Pancreas (tissue), 10 donors: ENCODE data around the gene CDKAL1. TPM values are rescaled to one million over a fixed set of nuclear protein-coding genes. Genes with fewer than 3 reads are reported as not detected.

Experiments
- ATAC-seq, 4 donors: fragments of 200-7000 bp; cut with Tn5 transposase; one replicate each; pipeline versions ENCODE4 v1.8.0 to v1.9.1; 2020; ENCODE audit warnings: mild to moderate bottlenecking in 4 of 4, moderate library complexity in 4 of 4
- DNase-seq, 6 donors: peaks; one replicate each; pipeline ENCODE4 v3.0.0-alpha.2; 2020
- FAIRE-seq: peaks from 2 replicates; lab custom pipeline; 2012; peaks lifted over from hg19 to GRCh38; lab: Jason Lieb, UNC
- H3K27ac ChIP-seq, 4 donors: fragments of 200-600 bp; sonication (generic); 1 replicate in 3 of 4; 2 replicates in 1 of 4; pipeline versions ENCODE4 v1.5.0 to v1.8.0; 2020
- H3K27me3 ChIP-seq, 4 donors: fragments of 200-600 bp; one replicate each; pipeline ENCODE4 v1.8.0; 2021
- H3K36me3 ChIP-seq, 3 donors: fragments of 200-600 bp; sonication (generic) in 1 of 3; one replicate each; pipeline versions ENCODE4 v1.5.0 to v1.8.0; 2020 to 2021
- H3K4me1 ChIP-seq, 3 donors: fragments of 200-600 bp; one replicate each; pipeline ENCODE4 v1.8.0; 2021
- H3K4me3 ChIP-seq, 4 donors: fragments of 200-600 bp; sonication (generic) in 2 of 4; one replicate each; pipeline versions ENCODE4 v1.5.0 to v1.8.0; 2020 to 2021
- H3K9me3 ChIP-seq, 4 donors: fragments of 200-600 bp; one replicate each; pipeline ENCODE4 v1.8.0; 2021
- WGBS, 2 donors: extraction: QIAGEN DNeasy Blood & Tissue Kit; methylation state at CpG; one replicate each; pipeline ENCODE4 v1.1.7; 2013; 5-methylcytosine and 5-hydroxymethylcytosine counted together
- intact Hi-C, 3 donors: fragments of 100-400 bp; cut with DNase I; formaldehyde crosslinking; loops; one replicate each; pipeline versions ENCODE4 v1.11.1 to v1.14.2; 2022
- polyA plus RNA-seq, 2 donors: library from polyadenylated mRNA; stranded (reverse); fragments of 200-250 nt; gene quantifications; one replicate each; pipeline ENCODE4 v1.2.3, GENCODE V29; 2013
- total RNA-seq, 6 donors: library from RNA; stranded (reverse); fragmentation: NEBNext Ultra II Directional in 4 of 6; extraction: Animal tissue kit (Norgen Biotek cat#: 25700) in 4 of 6; gene quantifications; one replicate each; pipeline versions ENCODE4 v1.2.1 to v1.2.4, GENCODE V29; 2021 to 2023
- TF ChIP-seq, protein P1 (sequence below), 4 donors: fragments of 200-600 bp; sonication (generic) in 3 of 4; IDR thresholded peaks; one replicate each; pipeline versions ENCODE4 v1.5.0 to v1.8.0; 2021; ENCODE audit warnings: antibody characterized with exemption in 4 of 4
- donor health status: healthy with polysubstance abuse.
- donor health status: DM: no; HTN: no; CAD: no; lungs with moderate emphysema.
- donor health status: DM: no; HTN: no; CAD: no.
- donor health status: control.
- donor health status: control.
- donor health status: Bipolar disorder and iron deficiency.
- donor health status: DM: yes; HTN: yes; CAD: no.
- donor health status: DM: no; HTN: no; CAD: no.
- donor health status: DM: no; HTN: no; CAD: no.
- donor health status: DM: yes; HTN: yes; CAD: no.

CDKAL1 gene
- total RNA-seq (10 to 100 TPM in 2 of 6 donors, 1 to 10 TPM in 4; 6.7 to 11.7 (median 8.8) TPM), polyA plus RNA-seq (1 to 10 TPM; 3.3 TPM)

DNA sequence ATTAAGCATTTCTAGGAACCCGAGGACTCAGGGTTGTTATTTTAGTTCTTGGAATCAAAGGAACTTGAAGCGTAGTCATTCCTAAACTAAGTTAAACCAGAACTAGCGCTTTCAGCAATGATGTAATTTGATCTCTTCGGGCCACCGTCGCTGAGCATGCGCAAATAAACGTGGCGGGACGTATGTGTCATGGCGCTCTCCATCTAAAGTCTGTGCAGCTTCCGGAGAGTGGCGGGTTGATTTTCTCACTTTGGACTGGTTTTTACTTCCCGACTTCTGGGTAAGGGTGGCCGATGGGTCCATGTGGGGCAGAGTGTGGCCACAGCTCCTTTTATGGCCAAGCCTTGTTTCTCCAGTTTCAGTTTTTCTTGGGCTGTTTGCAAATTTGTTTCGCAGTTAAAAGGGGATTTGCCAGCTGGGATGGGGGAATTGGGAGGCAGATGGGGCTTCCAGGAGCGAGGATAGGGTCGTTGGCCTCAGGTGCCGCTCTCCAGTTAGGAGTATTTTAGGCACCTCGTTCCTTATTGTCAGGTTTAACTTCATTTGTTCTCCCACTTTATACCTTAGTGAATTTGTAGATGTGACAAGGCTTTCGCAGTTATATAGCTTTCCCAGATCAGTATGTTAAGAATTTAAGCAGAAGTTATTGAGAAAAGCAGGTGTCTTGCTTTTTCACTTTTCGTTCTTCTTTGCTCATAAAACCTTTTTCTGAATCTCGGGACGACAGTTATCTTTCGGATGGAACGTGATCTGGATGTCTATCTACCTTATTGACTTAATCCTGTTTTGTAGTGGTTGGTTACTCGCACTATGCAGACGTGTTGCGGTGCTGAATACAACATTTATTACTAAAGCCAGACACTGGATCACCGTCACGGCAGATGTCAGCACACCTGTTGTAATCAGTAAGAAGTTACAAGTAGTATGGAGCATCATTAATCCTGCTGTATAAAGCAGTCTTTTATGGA lies at the start of gene CDKAL1:
Gene CDKAL1 (plus strand): TSS at position 163 of the 968 bp plus-strand sequence. CDS start 11,894 bp downstream, outside the sequence.
- DNase-seq (peak; percentile 77 to 92 (median 88)), FAIRE-seq (no peak), ATAC-seq (peak; percentile 97 to 99 (median 97))
- peak within 1 kb of the TSS in 3 of 4 donors; percentile 55 to 82 (median 74) for H3K27ac ChIP-seq
- TF ChIP-seq, protein P1, sequence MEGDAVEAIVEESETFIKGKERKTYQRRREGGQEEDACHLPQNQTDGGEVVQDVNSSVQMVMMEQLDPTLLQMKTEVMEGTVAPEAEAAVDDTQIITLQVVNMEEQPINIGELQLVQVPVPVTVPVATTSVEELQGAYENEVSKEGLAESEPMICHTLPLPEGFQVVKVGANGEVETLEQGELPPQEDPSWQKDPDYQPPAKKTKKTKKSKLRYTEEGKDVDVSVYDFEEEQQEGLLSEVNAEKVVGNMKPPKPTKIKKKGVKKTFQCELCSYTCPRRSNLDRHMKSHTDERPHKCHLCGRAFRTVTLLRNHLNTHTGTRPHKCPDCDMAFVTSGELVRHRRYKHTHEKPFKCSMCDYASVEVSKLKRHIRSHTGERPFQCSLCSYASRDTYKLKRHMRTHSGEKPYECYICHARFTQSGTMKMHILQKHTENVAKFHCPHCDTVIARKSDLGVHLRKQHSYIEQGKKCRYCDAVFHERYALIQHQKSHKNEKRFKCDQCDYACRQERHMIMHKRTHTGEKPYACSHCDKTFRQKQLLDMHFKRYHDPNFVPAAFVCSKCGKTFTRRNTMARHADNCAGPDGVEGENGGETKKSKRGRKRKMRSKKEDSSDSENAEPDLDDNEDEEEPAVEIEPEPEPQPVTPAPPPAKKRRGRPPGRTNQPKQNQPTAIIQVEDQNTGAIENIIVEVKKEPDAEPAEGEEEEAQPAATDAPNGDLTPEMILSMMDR (IDR thresholded peaks at IDR 0.05) = no peak
- intact Hi-C loops = no loop called here
- H3K4me1 ChIP-seq = peaks cover 6 to 8% (median 8%) of the 10 kb centered on the region in 3 donors
- no peaks in the 10 kb centered on the region for H3K27me3 ChIP-seq
- no peaks in the 10 kb centered on the region for H3K9me3 ChIP-seq
- WGBS, 2 donors = 0 to 1% methylated on average over 31 of the region's 31 CpGs
- H3K36me3 ChIP-seq = no peaks in the 10 kb centered on the region
- H3K4me3 ChIP-seq = peak within 1 kb of the TSS; percentile 53 to 87 (median 74)

DNA sequence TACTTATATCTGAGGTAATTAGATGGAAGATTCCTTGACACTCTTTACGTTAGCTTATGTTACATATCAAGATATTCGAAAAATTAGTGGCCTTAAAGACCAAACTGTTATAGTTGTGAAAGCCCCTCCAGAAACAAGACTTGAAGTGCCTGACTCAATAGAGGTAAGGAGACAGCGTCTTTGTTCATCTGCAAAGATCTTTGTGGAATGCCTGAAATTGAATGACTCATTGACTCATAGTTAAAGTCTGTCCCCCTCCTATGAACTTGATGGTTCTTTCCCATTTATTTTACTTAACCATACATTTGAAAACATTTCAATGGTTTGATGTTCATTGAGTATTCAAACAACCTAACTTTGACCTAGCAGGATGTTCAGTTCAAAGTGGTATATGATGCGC lies 47.6 kb upstream of the CDKAL1 start:
- WGBS, 2 donors = 98 to 99% methylated on average over 4 of the region's 4 CpGs
- intact Hi-C loops = no loop called here
- Histone ChIP-seq H3K9me3 (no peaks in the 10 kb centered on the region), H3K36me3 (no peaks in the 10 kb centered on the region), H3K4me3 (no peak overlapping the region), H3K27me3 (no peaks in the 10 kb centered on the region), H3K27ac (no peak overlapping the region), H3K4me1 (no peaks in the 10 kb centered on the region)
- no peak for ATAC-seq
- TF ChIP-seq, protein P1 (IDR thresholded peaks at IDR 0.05) = no peak
- DNase-seq = no peak
- no peak for FAIRE-seq

DNA sequence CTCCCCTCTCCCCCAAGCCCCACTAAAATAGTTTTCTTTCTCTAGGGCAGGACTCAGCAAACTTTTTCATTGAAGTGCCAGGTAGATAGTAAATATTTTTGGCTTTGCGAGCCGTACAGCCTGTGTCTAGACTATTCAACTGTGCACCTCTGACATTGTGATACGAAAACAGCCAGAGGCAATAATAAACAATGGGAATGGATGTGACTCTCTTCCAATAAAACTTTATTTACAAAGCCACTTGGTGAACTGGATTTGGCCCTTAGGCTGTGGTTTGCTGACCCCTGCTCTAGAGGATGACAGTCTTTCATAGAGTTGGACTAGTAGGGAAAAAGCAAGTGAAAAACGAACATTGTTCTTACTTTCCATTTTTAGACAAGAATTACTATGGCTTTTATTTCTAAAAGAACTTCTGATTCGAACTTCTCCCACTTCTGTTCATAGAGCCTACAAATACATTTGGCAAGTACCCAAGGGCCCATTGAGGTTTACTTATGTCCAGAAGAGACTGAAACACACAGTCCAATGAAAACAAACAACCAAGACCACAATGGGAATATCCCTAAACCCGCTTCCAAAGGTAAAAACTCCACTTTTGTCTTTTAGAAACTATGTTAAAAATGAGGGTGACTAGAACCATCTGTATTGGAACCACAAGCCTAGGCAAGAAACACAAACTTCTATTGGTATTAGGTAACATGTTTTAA lies 46.4 kb upstream of the CDKAL1 start:
- 94 to 97% methylated on average over 6 of the region's 6 CpGs for WGBS, 2 donors
- TF ChIP-seq, protein P1 (IDR thresholded peaks at IDR 0.05) = no peak
- Histone ChIP-seq H3K27me3 (no peaks in the 10 kb centered on the region), H3K4me1 (no peaks in the 10 kb centered on the region), H3K36me3 (no peaks in the 10 kb centered on the region), H3K9me3 (no peaks in the 10 kb centered on the region), H3K27ac (no peak overlapping the region), H3K4me3 (no peak overlapping the region)
- intact Hi-C loops = no loop called here
- no peak for ATAC-seq
- no peak for DNase-seq
- FAIRE-seq = no peak

DNA sequence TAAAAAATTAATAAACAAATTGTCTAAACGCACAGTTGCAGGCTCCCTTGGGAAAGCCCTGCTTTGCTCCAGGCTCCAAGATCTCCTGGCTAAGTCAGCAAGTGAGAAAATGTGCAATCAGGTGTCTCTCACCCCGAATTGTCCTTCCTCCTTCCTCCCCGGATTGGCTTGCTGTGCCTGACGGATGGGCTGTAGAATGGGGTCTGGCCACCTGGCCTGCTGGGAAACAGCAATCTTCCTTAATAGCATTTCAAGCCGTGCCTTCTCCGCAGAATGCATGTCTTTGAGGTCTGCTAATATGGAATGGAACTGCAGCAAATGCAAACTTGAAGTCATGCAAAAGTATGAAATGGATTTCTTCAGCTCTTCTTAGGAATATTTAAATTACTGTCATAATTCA lies 43.7 kb upstream of the CDKAL1 start:
- FAIRE-seq = no peak
- WGBS, 2 donors = 93 to 98% methylated on average over 6 of the region's 6 CpGs

More for the DNA sequence above, 43.7 kb upstream of the CDKAL1 start:
- Histone ChIP-seq H3K4me1 (no peaks in the 10 kb centered on the region), H3K9me3 (no peaks in the 10 kb centered on the region), H3K4me3 (no peak overlapping the region), H3K27me3 (no peaks in the 10 kb centered on the region), H3K27ac (no peak overlapping the region), H3K36me3 (no peaks in the 10 kb centered on the region)
- DNase-seq (no peak), ATAC-seq (no peak)
- TF ChIP-seq, protein P1 (IDR thresholded peaks at IDR 0.05) = no peak
- intact Hi-C loops = no loop called here
